ENCODE results near the gene TSC22D4.
A peak's percentile ranks its signal among the peaks of the same experiment; 100 is the strongest.
"Not testable (repeated sequence)": the region's sequence is repeated elsewhere in the genome, so short reads cannot be mapped to it uniquely, and the experiment has no call there.

TSC22D4 gene

GRCh38 chr7:100441641-100442535 is 37.1 kb downstream of the TSC22D4 start:
- DNase-seq, result no peak

GRCh38 chr7:100439244-100439643 is 39.8 kb downstream of the TSC22D4 start:
- DNase-seq, result not testable (repeated sequence)

- DNase-seq, result not testable (repeated sequence)
Measured at GRCh38 chr7:100438731-100439130, 40.3 kb downstream of the TSC22D4 start.

- no peak for DNase-seq
Measured at GRCh38 chr7:100438172-100438571, 40.8 kb downstream of the TSC22D4 start.

- DNase-seq, result no peak
Measured at GRCh38 chr7:100437150-100438100, 41.6 kb downstream of the TSC22D4 start.

- peak; percentile 23 for DNase-seq
Measured at GRCh38 chr7:100435401-100436304, 43.4 kb downstream of the TSC22D4 start.

- DNase-seq, result no peak
Measured at GRCh38 chr7:100434297-100435144, 44.5 kb downstream of the TSC22D4 start.

GRCh38 chr7:100433592-100434296 is 45.3 kb downstream of the TSC22D4 start:
- no peak for DNase-seq

- no peak for DNase-seq
Measured at GRCh38 chr7:100433276-100433591, 45.8 kb downstream of the TSC22D4 start.

GRCh38 chr7:100432621-100433275 is 46.3 kb downstream of the TSC22D4 start:
- DNase-seq, result no peak

GRCh38 chr7:100432053-100432452 is 47.0 kb downstream of the TSC22D4 start:
- no peak for DNase-seq

GRCh38 chr7:100431286-100431735 is 47.7 kb downstream of the TSC22D4 start:
- no peak for DNase-seq

GRCh38 chr7:100430493-100431285 is 48.3 kb downstream of the TSC22D4 start:
- no peak for DNase-seq

- DNase-seq, result peak; percentile 94
Measured at GRCh38 chr7:100429637-100430492, 49.1 kb downstream of the TSC22D4 start, which contains the start of gene MEPCE. MEPCE (plus strand) TSS chr7:100429831; CDS start chr7:100430019, 188 bp downstream.

GRCh38 chr7:100428967-100429636 is 49.9 kb downstream of the TSC22D4 start:
- peak; percentile 97 for DNase-seq

- DNase-seq, result peak; percentile 92
Measured at GRCh38 chr7:100428199-100428966, 50.6 kb downstream of the TSC22D4 start, which contains the start of gene ZCWPW1. ZCWPW1 (minus strand) TSS chr7:100428703; CDS start chr7:100420649, 8,054 bp downstream.

- DNase-seq, result no peak
Measured at GRCh38 chr7:100427762-100428198, 51.2 kb downstream of the TSC22D4 start.

All from NCI-H1105 treated with DMSO at 0.1 percent for 48 hours (cell line).